ENCODE data around the gene SNORC.
A peak's percentile ranks its signal among the peaks of the same experiment; 100 is the strongest.
"Not testable (repeated sequence)": the region's sequence is repeated elsewhere in the genome, so short reads cannot be mapped to it uniquely, and the experiment has no call there.

Gene SNORC

GRCh38 chr2:232898592-232899543 is 28.8 kb downstream of the SNORC start:
- no peak for DNase-seq

GRCh38 chr2:232900811-232901735 is 31.0 kb downstream of the SNORC start:
- no peak for DNase-seq

- peak in 1 of 2 donors; percentile 50 for DNase-seq
Observed at GRCh38 chr2:232901736-232902578, 31.9 kb downstream of the SNORC start.

GRCh38 chr2:232903989-232904388 is 33.9 kb downstream of the SNORC start:
- no peak for DNase-seq

- not testable (repeated sequence) for DNase-seq
Observed at GRCh38 chr2:232906867-232907717, 37.0 kb downstream of the SNORC start.

GRCh38 chr2:232907718-232908085 is 37.6 kb downstream of the SNORC start:
- not testable (repeated sequence) for DNase-seq

- DNase-seq: no peak
Observed at GRCh38 chr2:232908695-232909094, 38.6 kb downstream of the SNORC start.

GRCh38 chr2:232910376-232910775 is 40.3 kb downstream of the SNORC start:
- DNase-seq: no peak

GRCh38 chr2:232911712-232912277 is 41.7 kb downstream of the SNORC start:
- DNase-seq: no peak

- DNase-seq: no peak
Observed at GRCh38 chr2:232913903-232914302, 43.8 kb downstream of the SNORC start.

- no peak for DNase-seq
Observed at GRCh38 chr2:232919141-232919540, 49.1 kb downstream of the SNORC start.

- no peak for DNase-seq
Observed at GRCh38 chr2:232920055-232920454, 50.0 kb downstream of the SNORC start.

- DNase-seq: no peak
Observed at GRCh38 chr2:232920760-232921159, 50.7 kb downstream of the SNORC start.

- DNase-seq: no peak
Observed at GRCh38 chr2:232924433-232924832, 54.4 kb downstream of the SNORC start.

- DNase-seq: no peak
Observed at GRCh38 chr2:232925153-232925820, 55.2 kb downstream of the SNORC start.

GRCh38 chr2:232925821-232926156 is 55.7 kb downstream of the SNORC start:
- no peak for DNase-seq

- DNase-seq: no peak
Observed at GRCh38 chr2:232926431-232926939, 56.4 kb downstream of the SNORC start.

GRCh38 chr2:232927032-232927792 is 57.1 kb downstream of the SNORC start:
- no peak for DNase-seq

GRCh38 chr2:232927793-232928550 is 57.9 kb downstream of the SNORC start:
- DNase-seq: no peak
